ENCODE data around the gene GTF2IRD1. TPM values are rescaled to one million over a fixed set of nuclear protein-coding genes. Genes with fewer than 3 reads are reported as not detected.

Gene GTF2IRD1
- total and polyA plus RNA-seq, 2 of the 4 experiments (the other 2 are of a cell fraction) = 4.1 to 21.9 TPM

DNA sequence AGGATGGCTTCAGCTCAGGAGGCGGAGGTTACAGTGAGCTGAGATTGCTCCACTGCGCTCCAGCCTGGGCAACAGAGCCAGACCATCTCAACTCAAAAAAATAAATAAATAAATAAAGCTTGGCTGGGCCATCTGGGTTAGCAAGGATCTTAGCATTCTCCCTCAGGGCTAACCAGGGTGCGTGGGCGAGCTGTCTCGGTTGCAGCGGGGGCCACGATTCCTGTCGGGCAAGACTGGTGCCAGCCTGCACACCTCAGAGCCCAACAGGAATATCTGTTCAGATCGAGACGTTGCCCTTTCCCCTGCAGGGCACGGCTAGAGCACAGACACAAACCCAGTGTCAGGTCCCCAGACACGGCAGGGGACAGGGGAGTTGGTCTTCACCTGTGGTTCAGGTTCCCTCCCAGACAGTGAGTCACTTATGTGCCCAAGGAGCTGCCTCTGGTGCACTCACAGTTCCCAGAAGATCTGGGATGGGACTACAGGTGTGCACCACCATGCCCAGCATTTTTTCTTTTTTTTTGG is 128.3 kb downstream of the GTF2IRD1 start:
- H3K27me3 ChIP-seq (ENCODE audit: control insufficient read depth, insufficient read depth, low read length) = no peaks in the 10 kb centered on the region
- H3K18ac ChIP-seq (ENCODE audit: low read depth, low read length) = no peak overlapping the region
- no peak overlapping the region for H3K56ac ChIP-seq (ENCODE audit: extremely low read depth, insufficient read depth, low read length)
- in situ Hi-C loops (cut with MboI; ENCODE audit: low sequenced_read_pairs) = loop anchor here (10.0 kb wide), 1 partner anchor 83 kb away; no protein-coding TSS in a partner anchor
- BruUV-seq (replicated peaks) = no TSS peak
- H2BK20ac ChIP-seq (ENCODE audit: low read depth, low read length) = no peak overlapping the region
- H3K14ac ChIP-seq (replicated peaks; ENCODE audit: low read depth, low read length) = no peak overlapping the region
- TF ChIP-seq SMC3 (IDR thresholded peaks at IDR 0.05; ENCODE audit: low read depth, low read length) = no peak
- TF ChIP-seq RAD21 (IDR thresholded peaks at IDR 0.05; ENCODE audit: low read length) = no peak
- TF ChIP-seq FOS (IDR thresholded peaks at IDR 0.05; ENCODE audit: low read depth, low read length) = no peak
- TF ChIP-seq RCOR1 (IDR thresholded peaks at IDR 0.05; ENCODE audit: insufficient replicate concordance, low read length) = no peak
- TF ChIP-seq MXI1 (IDR thresholded peaks at IDR 0.05; ENCODE audit: borderline replicate concordance, low read depth, low read length) = no peak
- TF ChIP-seq MAZ (IDR thresholded peaks at IDR 0.05; ENCODE audit: borderline replicate concordance, low read depth, low read length) = no peak
- TF ChIP-seq, protein P1, sequence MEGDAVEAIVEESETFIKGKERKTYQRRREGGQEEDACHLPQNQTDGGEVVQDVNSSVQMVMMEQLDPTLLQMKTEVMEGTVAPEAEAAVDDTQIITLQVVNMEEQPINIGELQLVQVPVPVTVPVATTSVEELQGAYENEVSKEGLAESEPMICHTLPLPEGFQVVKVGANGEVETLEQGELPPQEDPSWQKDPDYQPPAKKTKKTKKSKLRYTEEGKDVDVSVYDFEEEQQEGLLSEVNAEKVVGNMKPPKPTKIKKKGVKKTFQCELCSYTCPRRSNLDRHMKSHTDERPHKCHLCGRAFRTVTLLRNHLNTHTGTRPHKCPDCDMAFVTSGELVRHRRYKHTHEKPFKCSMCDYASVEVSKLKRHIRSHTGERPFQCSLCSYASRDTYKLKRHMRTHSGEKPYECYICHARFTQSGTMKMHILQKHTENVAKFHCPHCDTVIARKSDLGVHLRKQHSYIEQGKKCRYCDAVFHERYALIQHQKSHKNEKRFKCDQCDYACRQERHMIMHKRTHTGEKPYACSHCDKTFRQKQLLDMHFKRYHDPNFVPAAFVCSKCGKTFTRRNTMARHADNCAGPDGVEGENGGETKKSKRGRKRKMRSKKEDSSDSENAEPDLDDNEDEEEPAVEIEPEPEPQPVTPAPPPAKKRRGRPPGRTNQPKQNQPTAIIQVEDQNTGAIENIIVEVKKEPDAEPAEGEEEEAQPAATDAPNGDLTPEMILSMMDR (conservative IDR thresholded peaks at IDR 0.05; ENCODE audit: low read depth, low read length) = no peak
- TF ChIP-seq NFE2L2 (IDR thresholded peaks at IDR 0.05; ENCODE audit: low read depth, low read length) = no peak
- TF ChIP-seq, protein P2, sequence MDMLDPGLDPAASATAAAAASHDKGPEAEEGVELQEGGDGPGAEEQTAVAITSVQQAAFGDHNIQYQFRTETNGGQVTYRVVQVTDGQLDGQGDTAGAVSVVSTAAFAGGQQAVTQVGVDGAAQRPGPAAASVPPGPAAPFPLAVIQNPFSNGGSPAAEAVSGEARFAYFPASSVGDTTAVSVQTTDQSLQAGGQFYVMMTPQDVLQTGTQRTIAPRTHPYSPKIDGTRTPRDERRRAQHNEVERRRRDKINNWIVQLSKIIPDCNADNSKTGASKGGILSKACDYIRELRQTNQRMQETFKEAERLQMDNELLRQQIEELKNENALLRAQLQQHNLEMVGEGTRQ (IDR thresholded peaks at IDR 0.05; ENCODE audit: low read depth, low read length) = no peak
- no peak for TF ChIP-seq POLR2A (IDR thresholded peaks at IDR 0.05; ENCODE audit: low read depth, low read length)
- no peak for TF ChIP-seq RFX5 (IDR thresholded peaks at IDR 0.05; ENCODE audit: low read depth, low read length)
- no peak for TF ChIP-seq CEBPB (IDR thresholded peaks at IDR 0.05; ENCODE audit: low read depth, low read length)
- TF ChIP-seq BHLHE40 (IDR thresholded peaks at IDR 0.05; ENCODE audit: low read depth, low read length) = no peak
- no peak for TF ChIP-seq CHD1 (IDR thresholded peaks at IDR 0.05; ENCODE audit: low read depth, low read length)
- no peak for TF ChIP-seq MAFK (IDR thresholded peaks at IDR 0.05; ENCODE audit: low read depth, low read length)
- TF ChIP-seq, protein P3, sequence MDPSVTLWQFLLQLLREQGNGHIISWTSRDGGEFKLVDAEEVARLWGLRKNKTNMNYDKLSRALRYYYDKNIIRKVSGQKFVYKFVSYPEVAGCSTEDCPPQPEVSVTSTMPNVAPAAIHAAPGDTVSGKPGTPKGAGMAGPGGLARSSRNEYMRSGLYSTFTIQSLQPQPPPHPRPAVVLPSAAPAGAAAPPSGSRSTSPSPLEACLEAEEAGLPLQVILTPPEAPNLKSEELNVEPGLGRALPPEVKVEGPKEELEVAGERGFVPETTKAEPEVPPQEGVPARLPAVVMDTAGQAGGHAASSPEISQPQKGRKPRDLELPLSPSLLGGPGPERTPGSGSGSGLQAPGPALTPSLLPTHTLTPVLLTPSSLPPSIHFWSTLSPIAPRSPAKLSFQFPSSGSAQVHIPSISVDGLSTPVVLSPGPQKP (IDR thresholded peaks at IDR 0.05; ENCODE audit: borderline replicate concordance, low read depth, low read length) = no peak
- H3K36me3 ChIP-seq (ENCODE audit: control insufficient read depth, insufficient read depth, low read length) = peaks cover 3% of the 10 kb centered on the region; the same call in 1 of the 2 replicates
- H2AFZ ChIP-seq (replicated peaks; ENCODE audit: low read length, poor library complexity) = no peak overlapping the region
- ATAC-seq (ENCODE audit: low read depth) = no peak
- no peak for DNase-seq
- no peaks in the 10 kb centered on the region for H4K20me1 ChIP-seq (ENCODE audit: insufficient read depth, low read length)
- peaks cover 0 to 10% of the 10 kb centered on the region in 2 experiments; a peak in 2 of 4 replicates for H3K79me1 ChIP-seq (ENCODE audit: low read depth in 1 of 2, low read length in 2 of 2)
- intact Hi-C loops (cut with micrococcal nuclease) = loop anchor here (10.0 kb wide), 1 partner anchor 83 kb away; no protein-coding TSS in a partner anchor
- no peak overlapping the region for H2BK120ac ChIP-seq (ENCODE audit: low read depth, low read length)
- WGBS, 2 experiments (ENCODE audit: extremely low coverage in 2 of 2, insufficient read length in 1 of 2) = 100% methylated on average over 8 of the region's 12 CpGs; no CpG with 5 or more reads in 1 of the 2 experiments
- CTCF ChIA-PET = no interaction called here
- no peak overlapping the region for H3K4ac ChIP-seq (ENCODE audit: low read depth, low read length)
- POLR2A ChIA-PET (ENCODE audit: unreplicated experiment) = interaction anchor here (0.5 kb wide), 1 partner anchor 324 kb away, joined by 3 read pairs; no protein-coding TSS in a partner anchor
- H2BK5ac ChIP-seq (ENCODE audit: low read depth, low read length, poor library complexity, severe bottlenecking) = no peak overlapping the region
- H4K91ac ChIP-seq (ENCODE audit: insufficient read depth, low read depth, low read length) = no peak overlapping the region
- no peak overlapping the region for H4K8ac ChIP-seq (ENCODE audit: low read depth in 2 of 2, low read length in 2 of 2)
- no peak overlapping the region for H3K9ac ChIP-seq (ENCODE audit: low read depth, low read length)
- H3K4me2 ChIP-seq (ENCODE audit: low read depth, low read length) = no peak overlapping the region
- H4K5ac ChIP-seq (ENCODE audit: low read depth, low read length) = no peak overlapping the region
- no peak overlapping the region for H2AK5ac ChIP-seq (ENCODE audit: low read depth, low read length)
- H2AK9ac ChIP-seq (replicated peaks; ENCODE audit: low read depth, low read length, poor library complexity) = no peak overlapping the region
- dilution Hi-C loops (cut with HindIII; ENCODE audit: low sequenced_read_pairs, unreplicated experiment) = no loop called here
- no peak overlapping the region for H3K27ac ChIP-seq (ENCODE audit: insufficient read depth, low read length)
- no peaks in the 10 kb centered on the region for H3K9me3 ChIP-seq (ENCODE audit: control insufficient read depth, insufficient read depth, low read length)
- H3K23ac ChIP-seq (ENCODE audit: low read depth, low read length) = no peak overlapping the region
- no peak overlapping the region for H3K4me3 ChIP-seq (ENCODE audit: insufficient read depth, low read depth, low read length)
- H3K4me1 ChIP-seq (ENCODE audit: control insufficient read depth, insufficient read depth, low read length) = peaks cover 12% of the 10 kb centered on the region
- H3K9me1 ChIP-seq (ENCODE audit: insufficient read depth, low read length) = peaks cover 4% of the 10 kb centered on the region; the same call in 1 of the 2 replicates
- H2BK15ac ChIP-seq (ENCODE audit: low read depth, low read length) = no peak overlapping the region; the same call in 2 of the 3 replicates

Data from IMR-90 (cell line).